GM12873 (cell line): ENCODE data around the gene HOXD3.

Experiments
- CTCF ChIP-seq: IDR thresholded peaks from 2 replicates; pipeline ENCODE4 v1.5.1; 2012; ENCODE audit warnings: low read depth, mild to moderate bottlenecking, moderate library complexity, low read length, control low read depth; ENCODE audit not compliant: insufficient read depth; ENCODE audit errors: missing control alignments

HOXD3 gene

GRCh38 chr2:176146101-176146500 is 11.0 kb upstream of the HOXD3 start:
- no peak for TF ChIP-seq CTCF

DNA sequence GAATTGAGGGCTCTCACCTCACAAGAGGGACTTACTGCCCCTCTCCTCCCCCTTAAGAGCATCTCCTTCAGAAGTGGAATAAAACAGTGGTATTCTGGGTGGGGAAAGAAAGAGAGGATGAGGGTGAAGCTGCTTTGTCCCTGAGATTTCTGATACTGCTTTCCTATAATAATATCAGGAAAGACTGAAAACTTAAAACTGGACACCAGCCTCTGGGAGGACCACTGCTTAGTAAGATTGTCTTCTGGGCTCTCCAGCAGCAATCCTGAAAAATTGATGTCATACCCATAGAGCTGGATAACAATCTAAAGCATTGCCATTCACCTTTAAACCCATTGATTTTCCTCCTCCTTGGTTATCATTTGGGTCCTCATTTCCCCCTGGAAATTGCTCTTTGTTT is 10.5 kb upstream of the HOXD3 start:
- TF ChIP-seq CTCF: no peak

DNA sequence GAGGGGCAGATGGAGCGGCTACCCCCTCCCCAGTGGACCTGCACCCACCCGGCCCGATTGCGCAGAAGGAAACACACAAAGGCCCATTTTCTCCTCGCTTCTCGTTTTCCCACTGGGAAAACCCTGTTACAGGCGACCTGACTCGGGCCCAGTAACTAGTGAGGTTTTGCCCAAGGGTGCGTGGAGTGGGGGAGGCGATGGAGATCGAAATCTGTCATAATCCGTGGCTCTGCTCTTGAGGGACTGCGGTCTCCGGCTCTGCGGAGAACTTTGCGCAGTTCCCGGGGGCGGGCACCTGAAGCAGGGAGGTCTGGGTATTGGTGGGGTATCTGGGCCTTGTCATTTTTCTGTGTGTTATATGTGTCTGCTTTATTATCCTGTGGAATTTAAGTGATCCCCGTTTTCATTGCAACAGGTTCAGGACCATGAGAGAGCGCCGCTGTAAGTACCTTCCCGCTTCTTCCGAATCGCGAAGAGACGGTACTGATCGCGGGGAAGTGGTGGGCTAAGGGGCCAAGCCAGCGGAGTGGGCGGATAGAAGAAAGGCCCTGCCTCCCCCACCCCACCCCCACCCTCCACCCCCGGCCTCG is 9.8 kb upstream of the HOXD3 start:
- no peak for TF ChIP-seq CTCF

DNA sequence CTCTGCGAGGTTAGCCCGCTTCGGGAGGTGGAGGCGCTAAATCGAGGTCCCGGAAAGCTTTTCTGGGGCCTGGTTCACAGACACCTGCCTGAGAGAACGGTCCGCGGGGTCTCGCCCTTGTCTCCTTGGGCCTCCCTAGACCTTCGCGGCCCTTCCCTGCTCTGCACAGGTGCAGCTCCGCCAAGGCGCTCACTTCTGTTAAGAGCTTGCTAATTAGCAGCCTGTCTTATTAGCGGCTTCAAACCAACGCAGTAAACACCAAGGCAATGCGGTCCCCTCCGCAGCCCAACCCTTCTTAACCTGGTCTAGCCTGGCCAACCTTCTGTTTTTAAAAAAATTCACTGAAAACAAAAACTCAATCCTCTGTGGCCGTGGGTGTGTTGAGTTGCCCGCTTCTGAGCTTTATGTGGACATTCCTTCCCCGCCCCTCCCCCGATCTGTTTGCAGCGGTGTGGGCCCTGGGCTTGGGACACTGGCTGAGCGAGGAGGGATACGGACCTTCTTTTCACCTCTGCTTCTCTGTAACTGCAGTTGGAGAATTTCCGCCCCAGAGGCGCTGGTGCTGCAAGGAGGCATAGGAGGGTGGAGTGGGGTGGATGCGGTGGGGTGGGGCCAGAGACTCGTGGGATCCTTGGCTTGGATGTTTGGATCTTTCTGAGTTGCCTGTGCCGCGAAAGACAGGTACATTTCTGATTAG is 9.2 kb upstream of the HOXD3 start:
- TF ChIP-seq CTCF: no peak

DNA sequence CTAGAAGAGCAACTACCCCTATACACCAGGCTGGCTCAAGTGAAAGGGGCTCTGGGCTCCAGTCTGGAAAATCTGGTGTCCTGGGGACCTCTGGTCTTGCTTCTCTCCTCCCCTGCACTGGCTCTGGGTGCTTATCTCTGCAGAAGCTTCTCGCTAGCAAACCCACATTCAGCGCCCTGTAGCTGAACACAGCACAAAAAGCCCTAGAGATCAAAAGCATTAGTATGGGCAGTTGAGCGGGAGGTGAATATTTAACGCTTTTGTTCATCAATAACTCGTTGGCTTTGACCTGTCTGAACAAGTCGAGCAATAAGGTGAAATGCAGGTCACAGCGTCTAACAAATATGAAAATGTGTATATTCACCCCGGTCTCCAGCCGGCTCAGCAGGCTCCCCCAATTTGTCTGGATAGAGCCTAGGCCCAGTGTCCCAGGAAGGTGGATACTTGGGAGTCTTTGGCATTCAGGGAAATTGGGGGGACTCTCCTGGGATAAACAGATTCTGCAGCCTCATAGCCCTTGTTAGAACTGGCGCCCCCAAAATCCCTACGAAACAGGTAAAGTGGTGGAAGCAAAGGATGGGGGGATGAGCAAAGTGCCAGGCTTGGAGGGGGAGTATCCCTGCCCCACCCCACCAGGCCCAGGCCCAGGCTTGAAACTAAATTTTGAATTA is 8.2 kb upstream of the HOXD3 start:
- no peak for TF ChIP-seq CTCF

- TF ChIP-seq CTCF: no peak
These were observed 7.6 kb upstream of the HOXD3 start for GRCh38 chr2:176149481-176149938.

GRCh38 chr2:176149939-176150583 is 7.0 kb upstream of the HOXD3 start:
- no peak for TF ChIP-seq CTCF
